ENCODE measurements around the gene IGLL5. TPM values are rescaled to one million over a fixed set of nuclear protein-coding genes. Genes with fewer than 3 reads are reported as not detected.

Gene IGLL5
- total RNA-seq, 1 experiment from 2014 or later = not detected

DNA sequence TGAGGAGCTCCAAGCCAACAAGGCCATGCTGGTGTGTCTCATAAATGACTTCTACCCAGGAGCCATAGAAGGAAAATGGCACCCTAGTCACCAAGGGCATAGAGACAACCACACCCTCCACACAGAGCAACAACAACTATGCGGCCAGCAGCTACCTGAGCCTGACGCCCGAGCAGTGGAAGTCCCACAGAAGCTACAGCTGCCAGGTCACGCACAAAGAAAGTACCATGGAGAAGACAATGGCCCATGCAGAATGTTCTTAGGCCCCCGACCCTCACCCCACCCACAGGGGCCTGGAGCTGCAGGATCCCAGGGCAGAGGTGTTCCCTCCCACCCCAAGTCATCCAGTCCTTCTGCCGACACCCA lies 28.0 kb downstream of the IGLL5 start:
- no peak for DNase-seq
- CTCF ChIA-PET = no interaction called here
- H3K27me3 Mint-ChIP-seq (ENCODE audit: unreplicated experiment) = peaks cover 100% of the 10 kb centered on the region
- no peaks in the 10 kb centered on the region for H3K9me3 Mint-ChIP-seq (ENCODE audit: low read depth, unreplicated experiment)
- no peaks in the 10 kb centered on the region for H3K4me1 Mint-ChIP-seq (ENCODE audit: low read depth, unreplicated experiment)
- H3K4me3 Mint-ChIP-seq (ENCODE audit: low read depth, unreplicated experiment) = no peak overlapping the region
- TF ChIP-seq, protein P1, sequence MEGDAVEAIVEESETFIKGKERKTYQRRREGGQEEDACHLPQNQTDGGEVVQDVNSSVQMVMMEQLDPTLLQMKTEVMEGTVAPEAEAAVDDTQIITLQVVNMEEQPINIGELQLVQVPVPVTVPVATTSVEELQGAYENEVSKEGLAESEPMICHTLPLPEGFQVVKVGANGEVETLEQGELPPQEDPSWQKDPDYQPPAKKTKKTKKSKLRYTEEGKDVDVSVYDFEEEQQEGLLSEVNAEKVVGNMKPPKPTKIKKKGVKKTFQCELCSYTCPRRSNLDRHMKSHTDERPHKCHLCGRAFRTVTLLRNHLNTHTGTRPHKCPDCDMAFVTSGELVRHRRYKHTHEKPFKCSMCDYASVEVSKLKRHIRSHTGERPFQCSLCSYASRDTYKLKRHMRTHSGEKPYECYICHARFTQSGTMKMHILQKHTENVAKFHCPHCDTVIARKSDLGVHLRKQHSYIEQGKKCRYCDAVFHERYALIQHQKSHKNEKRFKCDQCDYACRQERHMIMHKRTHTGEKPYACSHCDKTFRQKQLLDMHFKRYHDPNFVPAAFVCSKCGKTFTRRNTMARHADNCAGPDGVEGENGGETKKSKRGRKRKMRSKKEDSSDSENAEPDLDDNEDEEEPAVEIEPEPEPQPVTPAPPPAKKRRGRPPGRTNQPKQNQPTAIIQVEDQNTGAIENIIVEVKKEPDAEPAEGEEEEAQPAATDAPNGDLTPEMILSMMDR (IDR thresholded peaks at IDR 0.05; ENCODE audit: unreplicated experiment) = no peak
- intact Hi-C loops (cut with micrococcal nuclease; ENCODE audit: unreplicated experiment) = no loop called here
- no peaks in the 10 kb centered on the region for H3K36me3 Mint-ChIP-seq (ENCODE audit: insufficient read depth, unreplicated experiment)
- no TSS peak for BruUV-seq (replicated peaks)
- H3K27ac Mint-ChIP-seq (ENCODE audit: unreplicated experiment) = no peak overlapping the region

DNA sequence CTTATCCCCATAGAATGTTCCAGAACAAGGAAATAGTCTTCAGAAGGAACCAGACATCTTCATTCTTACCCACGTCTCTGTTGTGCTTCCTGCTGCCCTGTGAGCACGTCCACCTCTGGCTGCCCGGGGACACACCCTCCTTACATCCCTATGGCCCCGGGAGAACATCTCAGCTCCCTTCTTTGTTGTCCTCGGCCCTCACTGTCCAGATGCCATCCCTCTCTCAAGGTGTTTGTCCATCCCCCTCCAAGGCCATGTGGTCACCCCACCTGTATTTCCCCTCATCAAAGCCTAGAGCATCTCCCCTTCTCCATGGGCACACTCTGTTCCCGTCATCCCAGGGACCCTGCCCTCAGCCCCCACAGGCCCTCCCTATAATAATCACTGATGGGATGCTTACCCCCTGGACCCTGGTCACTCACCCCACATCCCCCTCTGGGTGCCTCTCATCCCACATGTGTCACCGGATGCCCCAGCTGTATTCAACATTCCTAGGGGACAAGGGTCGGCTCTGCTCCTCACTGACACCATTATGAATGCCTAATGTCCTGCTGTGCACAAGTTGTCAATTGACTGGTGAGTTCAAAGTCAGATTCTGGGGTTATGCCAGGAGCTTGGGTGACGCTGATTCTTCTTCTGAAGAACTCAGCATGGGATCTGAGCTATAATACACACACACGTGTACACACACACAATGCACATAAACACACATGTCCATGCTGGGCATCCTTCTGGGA lies 28.8 kb downstream of the IGLL5 start:
- BruUV-seq (replicated peaks) = no TSS peak
- peaks cover 100% of the 10 kb centered on the region for H3K27me3 Mint-ChIP-seq (ENCODE audit: unreplicated experiment)
- TF ChIP-seq, protein P1 (IDR thresholded peaks at IDR 0.05; ENCODE audit: unreplicated experiment) = no peak
- intact Hi-C loops (cut with micrococcal nuclease; ENCODE audit: unreplicated experiment) = no loop called here
- DNase-seq = no peak
- H3K4me3 Mint-ChIP-seq (ENCODE audit: low read depth, unreplicated experiment) = no peak overlapping the region
- CTCF ChIA-PET = no interaction called here
- H3K4me1 Mint-ChIP-seq (ENCODE audit: low read depth, unreplicated experiment) = no peaks in the 10 kb centered on the region
- no peaks in the 10 kb centered on the region for H3K36me3 Mint-ChIP-seq (ENCODE audit: insufficient read depth, unreplicated experiment)
- no peaks in the 10 kb centered on the region for H3K9me3 Mint-ChIP-seq (ENCODE audit: low read depth, unreplicated experiment)
- H3K27ac Mint-ChIP-seq (ENCODE audit: unreplicated experiment) = no peak overlapping the region

DNA sequence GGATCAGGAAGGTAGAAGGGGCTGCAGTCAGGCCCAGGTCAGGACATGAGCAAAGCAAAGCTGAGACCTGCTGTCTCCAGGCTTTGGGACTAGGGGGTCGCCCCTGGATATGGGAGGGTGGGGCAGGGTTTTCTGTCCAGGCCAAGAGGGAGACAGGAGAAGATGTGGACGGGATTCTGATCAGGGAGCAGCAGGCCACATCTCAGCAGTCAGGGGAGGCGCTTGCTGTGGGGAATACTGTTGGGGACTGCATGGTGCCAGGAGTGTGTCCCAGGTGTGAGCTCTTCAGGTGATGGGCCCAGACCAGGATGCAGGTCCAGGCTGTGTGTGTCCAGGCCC lies 29.3 kb downstream of the IGLL5 start:
- BruUV-seq (replicated peaks) = no TSS peak
- Mint-ChIP-seq H3K4me3 (ENCODE audit: low read depth, unreplicated experiment) (no peak overlapping the region), H3K4me1 (ENCODE audit: low read depth, unreplicated experiment) (no peaks in the 10 kb centered on the region), H3K27ac (ENCODE audit: unreplicated experiment) (no peak overlapping the region), H3K36me3 (ENCODE audit: insufficient read depth, unreplicated experiment) (no peaks in the 10 kb centered on the region), H3K9me3 (ENCODE audit: low read depth, unreplicated experiment) (no peaks in the 10 kb centered on the region), H3K27me3 (ENCODE audit: unreplicated experiment) (peaks cover 100% of the 10 kb centered on the region)
- CTCF ChIA-PET = no interaction called here
- DNase-seq = no peak
- TF ChIP-seq, protein P1 (IDR thresholded peaks at IDR 0.05; ENCODE audit: unreplicated experiment) = no peak
- intact Hi-C loops (cut with micrococcal nuclease; ENCODE audit: unreplicated experiment) = no loop called here

DNA sequence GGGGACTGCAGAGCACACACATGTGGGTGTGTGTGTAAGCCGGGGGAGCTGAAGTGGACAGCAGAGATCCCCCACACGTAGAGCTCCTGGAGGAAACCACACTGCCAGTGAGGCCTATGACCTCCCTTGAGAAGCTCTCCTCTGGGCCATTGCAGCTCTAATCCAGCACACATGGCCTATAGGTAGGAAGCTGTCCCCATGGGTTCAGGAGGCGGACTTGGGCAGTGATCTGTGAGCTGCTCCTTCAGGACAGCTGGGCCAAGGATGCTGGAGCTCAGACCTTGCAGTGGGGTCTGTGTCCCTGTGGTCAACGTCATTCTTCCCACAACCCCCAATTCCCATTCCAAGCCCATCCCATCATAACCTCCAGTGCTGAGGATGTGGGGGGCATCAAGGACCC lies 29.8 kb downstream of the IGLL5 start:
- Mint-ChIP-seq H3K4me3 (ENCODE audit: low read depth, unreplicated experiment) (no peak overlapping the region), H3K36me3 (ENCODE audit: insufficient read depth, unreplicated experiment) (no peaks in the 10 kb centered on the region), H3K27me3 (ENCODE audit: unreplicated experiment) (peaks cover 100% of the 10 kb centered on the region), H3K4me1 (ENCODE audit: low read depth, unreplicated experiment) (no peaks in the 10 kb centered on the region), H3K9me3 (ENCODE audit: low read depth, unreplicated experiment) (no peaks in the 10 kb centered on the region), H3K27ac (ENCODE audit: unreplicated experiment) (no peak overlapping the region)
- no TSS peak for BruUV-seq (replicated peaks)
- TF ChIP-seq, protein P1 (IDR thresholded peaks at IDR 0.05; ENCODE audit: unreplicated experiment) = no peak
- intact Hi-C loops (cut with micrococcal nuclease; ENCODE audit: unreplicated experiment) = no loop called here
- CTCF ChIA-PET = no interaction called here
- no peak for DNase-seq
